Suprapubic skin (tissue), 4 donors: Measurements from ENCODE around the gene TMED3.

Experiments used
- CTCF ChIP-seq, 2 donors: fragments of 200-600 bp in 1 of 2; fragments of 450-650 bp in 1 of 2; sonication (generic) in 1 of 2; IDR thresholded peaks; one replicate each; pipeline ENCODE4 v1.5.1; 2016 to 2019; ENCODE audit warnings: antibody characterized with exemption in 2 of 2, mild to moderate bottlenecking in 1 of 2, moderate library complexity in 1 of 2
- POLR2A ChIP-seq, 2 donors: fragments of 450-650 bp; IDR thresholded peaks; one replicate each; pipeline ENCODE4 v1.6.1; 2017; ENCODE audit warnings: antibody characterized with exemption in 2 of 2, mild to moderate bottlenecking in 2 of 2, moderate library complexity in 2 of 2
- POLR2AphosphoS5 ChIP-seq, 3 donors: sonication (generic); formaldehyde crosslinking; IDR thresholded peaks; one replicate each; pipeline ENCODE4 v1.6.1; 2017; ENCODE audit warnings: antibody characterized with exemption in 3 of 3

GRCh38 chr15:79365765-79366164 is 54.9 kb downstream of the TMED3 start:
- no peak for TF ChIP-seq CTCF (IDR thresholded peaks at IDR 0.05)
- no peak for TF ChIP-seq POLR2AphosphoS5 (IDR thresholded peaks at IDR 0.05)
- TF ChIP-seq POLR2A (IDR thresholded peaks at IDR 0.05): no peak
